GM12878 (cell line): Measurements from ENCODE around the gene TMEM250. TPM values are rescaled to one million over a fixed set of nuclear protein-coding genes. Genes with fewer than 3 reads are reported as not detected.

Experiments
- ATAC-seq: fragments of 200-7000 bp; cut with Tn5 transposase; 3 replicates; pipeline ENCODE4 v1.9.1; 2020; ENCODE audit warnings: mild to moderate bottlenecking, moderate library complexity
- BruUV-seq: library from RNA; stranded (reverse); fragments of 400-500 nt; replicated peaks from 2 replicates; lab custom pipeline; 2021; lab: Mats Ljungman, UMichigan
- CTCF ChIA-PET: fragments of 300-600 bp; sonication (Branson Sonifier 250); formaldehyde crosslinking; extraction: SDS; loops from one replicate; lab custom pipeline; 2021; ENCODE audit warnings: inconsistent platforms; lab: Yijun Ruan, JAX
- POLR2A ChIA-PET: fragments of 350-600 bp; formaldehyde crosslinking; extraction: SDS; loops from one replicate; lab custom pipeline; 2021; ENCODE audit warnings: inconsistent platforms; lab: Charles Lee
- RAD21 ChIA-PET: fragments of 300-600 bp; sonication (Branson Sonifier 250); formaldehyde crosslinking; loops from one replicate; lab custom pipeline; 2023; ENCODE audit warnings: antibody characterized with exemption; ENCODE audit not compliant: unreplicated experiment; lab: Charles Lee
- SMC1A ChIA-PET: fragments of 300-600 bp; sonication (Branson Sonifier 250); formaldehyde crosslinking; loops from one replicate; lab custom pipeline; 2023; ENCODE audit not compliant: unreplicated experiment, uncharacterized antibody; lab: Charles Lee
- DNase-seq: peaks from one replicate; pipeline ENCODE4 v3.0.0-alpha.2; 2011; ENCODE audit warnings: low read depth, low spot score
- FAIRE-seq: peaks from 3 replicates; lab custom pipeline; 2011; peaks lifted over from hg19 to GRCh38; lab: Jason Lieb, UNC
- H2AFZ ChIP-seq: 2 replicates; pipeline ENCODE4 v1.6.0; 2011; ENCODE audit warnings: low read depth, low read length, control low read depth; ENCODE audit not compliant: control insufficient read depth
- H3K27ac ChIP-seq: 2 replicates; pipeline ENCODE4 v1.5.1; 2011; ENCODE audit warnings: control low read depth; ENCODE audit not compliant: control insufficient read depth, insufficient read depth
- H3K27me3 ChIP-seq, 2 experiments: replicated peaks in 1 of 2; 2 replicates each; pipeline versions ENCODE4 v1.6.0 to v1.6.1; 2011; ENCODE audit warnings: low read length in 1 of 2; ENCODE audit not compliant: control insufficient read depth in 2 of 2, insufficient read depth in 2 of 2
- H3K36me3 ChIP-seq, 2 experiments: 2 replicates each; pipeline ENCODE4 v1.5.1; 2011; ENCODE audit warnings: low read length in 1 of 2; ENCODE audit not compliant: control insufficient read depth in 2 of 2, insufficient read depth in 2 of 2
- H3K4me1 ChIP-seq: 2 replicates; pipeline ENCODE4 v1.6.1; 2011; ENCODE audit warnings: mild to moderate bottlenecking, low read length, moderate library complexity, mixed read lengths; ENCODE audit not compliant: control insufficient read depth, insufficient read depth
- H3K4me2 ChIP-seq: 2 replicates; pipeline ENCODE4 v1.6.0; 2011; ENCODE audit warnings: control low read depth; ENCODE audit not compliant: control insufficient read depth, insufficient read depth
- H3K4me3 ChIP-seq: fragments of 200-600 bp; sonication (generic); 2 replicates; pipeline ENCODE4 v1.5.1; 2016
- H3K79me2 ChIP-seq: 2 replicates; pipeline ENCODE4 v1.6.0; 2011; ENCODE audit warnings: low read length; ENCODE audit not compliant: control insufficient read depth, insufficient read depth
- H3K9ac ChIP-seq: 2 replicates; pipeline ENCODE4 v1.8.0; 2011; ENCODE audit warnings: low read length, control low read depth, mixed read lengths; ENCODE audit not compliant: control insufficient read depth, insufficient read depth
- H3K9me3 ChIP-seq: replicated peaks from 3 replicates; pipeline ENCODE4 v1.5.1; 2011; ENCODE audit warnings: mild to moderate bottlenecking, low read length; ENCODE audit not compliant: control insufficient read depth, insufficient read depth
- H4K20me1 ChIP-seq: 2 replicates; pipeline ENCODE4 v1.6.0; 2011; ENCODE audit not compliant: control insufficient read depth, insufficient read depth
- CBFB ChIP-seq: IDR thresholded peaks from 2 replicates; pipeline ENCODE4 v1.6.1; 2016; ENCODE audit warnings: antibody characterized with exemption, low read depth
- CBX3 ChIP-seq: fragments of 200-600 bp; sonication (generic); IDR thresholded peaks from 2 replicates; pipeline ENCODE4 v1.6.1; 2016; ENCODE audit warnings: low read depth, borderline replicate concordance
- CHD4 ChIP-seq: fragments of 200-600 bp; sonication (generic); IDR thresholded peaks from 2 replicates; pipeline ENCODE4 v1.6.1; 2016; ENCODE audit warnings: mild to moderate bottlenecking
- EED ChIP-seq: sonication (generic); IDR thresholded peaks from 2 replicates; pipeline ENCODE4 v1.6.1; 2016; ENCODE audit warnings: antibody characterized with exemption, low read depth
- ETV6 ChIP-seq, 2 experiments: fragments of 450-650 bp in 1 of 2; IDR thresholded peaks in 1 of 2; conservative IDR thresholded peaks in 1 of 2; 2 replicates each; pipeline ENCODE4 v1.6.1; 2014; ENCODE audit warnings: antibody characterized with exemption in 1 of 2, borderline replicate concordance in 1 of 2, low read depth in 1 of 2, mild to moderate bottlenecking in 1 of 2, moderate library complexity in 1 of 2
- MYB ChIP-seq: fragments of 150-350 bp; IDR thresholded peaks from 2 replicates; pipeline ENCODE4 v1.6.1; 2014; ENCODE audit warnings: mild to moderate bottlenecking, low read depth, low read length, borderline replicate concordance
- RCOR1 ChIP-seq: conservative IDR thresholded peaks from 2 replicates; pipeline ENCODE4 v1.6.1; 2012; ENCODE audit warnings: low read depth, low read length, improper control_type of control experiment
- TARDBP ChIP-seq: IDR thresholded peaks from 2 replicates; pipeline ENCODE4 v1.6.1; 2016; ENCODE audit warnings: borderline replicate concordance
- ZNF592 ChIP-seq: fragments of 450-650 bp; IDR thresholded peaks from 2 replicates; pipeline ENCODE4 v1.6.1; 2017; ENCODE audit warnings: mild to moderate bottlenecking, moderate library complexity
- WGBS: methylation state at CpG from one replicate; pipeline ENCODE4 v1.1.6; 2016; ENCODE audit warnings: low lambda C conversion rate; ENCODE audit not compliant: insufficient replicate concordance, insufficient coverage; ENCODE audit errors: missing lambda C conversion rate; 5-methylcytosine and 5-hydroxymethylcytosine counted together
- in situ Hi-C: fragments of 300-500 bp; cut with MboI; formaldehyde crosslinking; loops from 9 replicates; pipeline ENCODE4 v1.14.3; 2018; ENCODE audit warnings: mixed read lengths
- intact Hi-C: fragments of 100-400 bp; cut with micrococcal nuclease; formaldehyde crosslinking; loops from one replicate; pipeline ENCODE4 v1.14.2; 2022; ENCODE audit not compliant: unreplicated experiment
- polyA plus RNA-seq, 11 experiments: library from polyadenylated mRNA; depleted of rRNA in 4 of 11; unstranded in 6 of 11; stranded (reverse) in 5 of 11; fragments of >200 nt; fragmentation: Nextera tagmentation in 4 of 11; fragmentation: Illumina TruSeq in 1 of 11; extraction: Ambion mirVana in 4 of 11; extraction: Trizol in 1 of 11; gene quantifications; 1 replicate in 1 of 11; 2 replicates in 10 of 11; pipeline versions ENCODE4 v1.2.1 to v1.2.3, GENCODE V29; 2011 to 2016; ENCODE audit warnings: inconsistent platforms in 2 of 11, missing spikeins in 2 of 11, low read depth in 1 of 11
- total RNA-seq, 4 experiments: library from RNA; depleted of rRNA in 3 of 4; stranded (reverse); fragments of >200 nt in 3 of 4; fragmentation: Illumina TruSeq in 1 of 4; extraction: Trizol in 1 of 4; gene quantifications; 2 replicates each; pipeline versions ENCODE4 v1.2.1 to v1.2.3, GENCODE V29; 2013 to 2021

The TMEM250 gene
- total and polyA plus RNA-seq, 10 of the 15 experiments (the other 5 are each of a cell fraction or from before 2014, with no cell fraction given): 0.39 to 39.9 (median 8.5) TPM

GRCh38 chr9:136124976-136125692, 6.5 kb upstream of the TMEM250 start:
- RAD21 ChIA-PET: interaction anchor here (4.4 kb wide), 1 partner anchor 36 kb away, joined by 28 read pairs; no protein-coding TSS in a partner anchor
- no peak for TF ChIP-seq TARDBP
- TF ChIP-seq CBX3: no peak
- no peak for TF ChIP-seq MYB
- no peak for TF ChIP-seq ETV6 (conservative IDR thresholded peaks at IDR 0.05 in 1 of 2, IDR thresholded peaks at IDR 0.05 in 1 of 2; ENCODE audit: borderline replicate concordance in 1 of 2, low read depth in 1 of 2)
- TF ChIP-seq CBFB: no peak
- no peak for TF ChIP-seq CHD4
- no peak for TF ChIP-seq RCOR1
- TF ChIP-seq ZNF592: no peak
- no peak for TF ChIP-seq EED
- TF ChIP-seq, all 136 proteins: peak for 0
- no peaks in the 10 kb centered on the region; a peak in 1 of 4 replicates for H3K36me3 ChIP-seq
- H3K27ac ChIP-seq: no peak overlapping the region
- BruUV-seq: no TSS peak
- in situ Hi-C loops (loop anchor here (5.0 kb wide), 2 partner anchors 163 to 258 kb away; partner anchors contain the start of gene UBAC1), intact Hi-C loops (loop anchor here (10.0 kb wide), 1 partner anchor 520 kb away; no protein-coding TSS in a partner anchor)
- ATAC-seq (no peak), FAIRE-seq (no peak), DNase-seq (no peak)
- H4K20me1 ChIP-seq: no peaks in the 10 kb centered on the region
- ChIA-PET POLR2A (no interaction called here), CTCF (interaction anchor here (6.2 kb wide), 1 partner anchor 157 kb away, joined by 59 read pairs; no protein-coding TSS in a partner anchor), SMC1A (no interaction called here)
- H3K9ac ChIP-seq: no peak overlapping the region
- no peak overlapping the region for H3K4me2 ChIP-seq
- H2AFZ ChIP-seq: no peak overlapping the region
- no peak overlapping the region for H3K4me3 ChIP-seq
- no peaks in the 10 kb centered on the region for H3K4me1 ChIP-seq
- WGBS: 26% methylated on average over 2 of the region's 2 CpGs
- H3K79me2 ChIP-seq: no peaks in the 10 kb centered on the region
- H3K9me3 ChIP-seq: no peaks in the 10 kb centered on the region; the same call in 2 of the 3 replicates
- H3K27me3 ChIP-seq: peaks cover 0 to 2% of the 10 kb centered on the region in 2 experiments; a peak in 3 of 4 replicates
